Stimulated activated CD4-positive, alpha-beta T cell treated with anti-CD3 and anti-CD28 coated beads, TNF-alpha, amount 100 ng/mL, for 4 hours (primary cell): ENCODE results near the gene PCGF3.
"Not testable (repeated sequence)": the region's sequence is repeated elsewhere in the genome, so short reads cannot be mapped to it uniquely, and the experiment has no call there.

ENCODE experiments used
- DNase-seq, 3 experiments: peaks; one replicate each; pipeline ENCODE4 v3.0.0-alpha.2; 2020; ENCODE audit warnings: low read depth in 3 of 3

The PCGF3 gene

GRCh38 chr4:703336-704197 is 2.1 kb upstream of the PCGF3 start:
- DNase-seq, result no peak

- no peak for DNase-seq
These were observed 1.3 kb upstream of the PCGF3 start for GRCh38 chr4:704198-704891.

- no peak for DNase-seq
These were observed 708 bp upstream of the PCGF3 start for GRCh38 chr4:704971-705277.

- DNase-seq, result not testable (repeated sequence)
These were observed 526 bp downstream of the PCGF3 start for GRCh38 chr4:706083-706633.

- DNase-seq, result no peak
These were observed 1.4 kb downstream of the PCGF3 start for GRCh38 chr4:706834-707598.

- no peak for DNase-seq
These were observed 2.4 kb downstream of the PCGF3 start for GRCh38 chr4:707929-708630.

- DNase-seq, result no peak
These were observed 3.0 kb downstream of the PCGF3 start for GRCh38 chr4:708631-708933.

GRCh38 chr4:709348-709747 is 3.7 kb downstream of the PCGF3 start:
- no peak for DNase-seq

GRCh38 chr4:710116-710515 is 4.5 kb downstream of the PCGF3 start:
- no peak for DNase-seq

- no peak for DNase-seq
These were observed 5.3 kb downstream of the PCGF3 start for GRCh38 chr4:710916-711315.

GRCh38 chr4:712093-712492 is 6.5 kb downstream of the PCGF3 start:
- no peak for DNase-seq

GRCh38 chr4:712916-713632 is 7.4 kb downstream of the PCGF3 start:
- DNase-seq, result no peak

GRCh38 chr4:714087-714486 is 8.5 kb downstream of the PCGF3 start:
- DNase-seq, result no peak

GRCh38 chr4:717601-718320 is 12.1 kb downstream of the PCGF3 start:
- DNase-seq, result no peak

- DNase-seq, result no peak
These were observed 12.8 kb downstream of the PCGF3 start for GRCh38 chr4:718460-718859.

GRCh38 chr4:720111-720860 is 14.7 kb downstream of the PCGF3 start:
- DNase-seq, result no peak

- no peak for DNase-seq
These were observed 15.9 kb downstream of the PCGF3 start for GRCh38 chr4:721261-722168.

GRCh38 chr4:722169-722725 is 16.6 kb downstream of the PCGF3 start:
- DNase-seq, result no peak
